ENCODE measurements around the gene THRB.

THRB gene

GRCh38 chr3:24379936-24380335 is 114.7 kb downstream of the THRB start:
- H3K4me3 ChIP-seq (ENCODE audit: low read length, poor library complexity, severe bottlenecking): no peak overlapping the region
- H3K79me2 ChIP-seq (ENCODE audit: insufficient read depth, low read length): no peaks in the 10 kb centered on the region
- no peaks in the 10 kb centered on the region for H3K9me3 ChIP-seq (ENCODE audit: insufficient read depth, low read depth, low read length)
- H3K4me1 ChIP-seq (ENCODE audit: insufficient read depth, low read length, poor library complexity, severe bottlenecking): no peaks in the 10 kb centered on the region
- H4K20me1 ChIP-seq (ENCODE audit: insufficient read depth, low read length, poor library complexity, severe bottlenecking): no peaks in the 10 kb centered on the region
- H3K9ac ChIP-seq (ENCODE audit: low read depth, low read length, poor library complexity, severe bottlenecking): no peak overlapping the region
- H3K27me3 ChIP-seq (ENCODE audit: insufficient read depth, low read length, poor library complexity, severe bottlenecking): no peaks in the 10 kb centered on the region
- no peaks in the 10 kb centered on the region for H3K36me3 ChIP-seq (ENCODE audit: insufficient read depth, low read length)
- no peak overlapping the region for H3K4me2 ChIP-seq (ENCODE audit: low read depth, low read length, poor library complexity, severe bottlenecking)
- no peaks in the 10 kb centered on the region for H3F3A ChIP-seq (ENCODE audit: low read depth)
- no peak for TF ChIP-seq CTCF (conservative IDR thresholded peaks at IDR 0.05; ENCODE audit: low read length)
- TF ChIP-seq EZH2phosphoT487 (IDR thresholded peaks at IDR 0.05; ENCODE audit: borderline replicate concordance): no peak
- H2AFZ ChIP-seq (ENCODE audit: low read length): no peak overlapping the region
- H3K9me2 ChIP-seq (replicated peaks; ENCODE audit: low read depth, low read length): no peaks in the 10 kb centered on the region

- Histone ChIP-seq H3K36me3 (ENCODE audit: insufficient read depth, low read length) (no peaks in the 10 kb centered on the region), H3K9me3 (ENCODE audit: insufficient read depth, low read depth, low read length) (no peaks in the 10 kb centered on the region)
- TF ChIP-seq CTCF (conservative IDR thresholded peaks at IDR 0.05; ENCODE audit: low read length) (no peak), EZH2phosphoT487 (IDR thresholded peaks at IDR 0.05; ENCODE audit: borderline replicate concordance) (no peak)
These were observed 116.3 kb downstream of the THRB start for GRCh38 chr3:24378313-24378712.

GRCh38 chr3:24377218-24377993 is 117.2 kb downstream of the THRB start:
- Histone ChIP-seq H4K20me1 (ENCODE audit: insufficient read depth, low read length, poor library complexity, severe bottlenecking) (no peaks in the 10 kb centered on the region), H3F3A (ENCODE audit: low read depth) (no peaks in the 10 kb centered on the region), H3K9me2 (replicated peaks; ENCODE audit: low read depth, low read length) (no peaks in the 10 kb centered on the region), H3K4me1 (ENCODE audit: insufficient read depth, low read length, poor library complexity, severe bottlenecking) (no peaks in the 10 kb centered on the region), H3K27me3 (ENCODE audit: insufficient read depth, low read length, poor library complexity, severe bottlenecking) (no peaks in the 10 kb centered on the region), H3K9ac (ENCODE audit: low read depth, low read length, poor library complexity, severe bottlenecking) (no peak overlapping the region), H3K4me3 (ENCODE audit: low read length, poor library complexity, severe bottlenecking) (no peak overlapping the region), H3K9me3 (ENCODE audit: insufficient read depth, low read depth, low read length) (no peaks in the 10 kb centered on the region), H2AFZ (ENCODE audit: low read length) (no peak overlapping the region), H3K4me2 (ENCODE audit: low read depth, low read length, poor library complexity, severe bottlenecking) (no peak overlapping the region), H3K36me3 (ENCODE audit: insufficient read depth, low read length) (no peaks in the 10 kb centered on the region), H3K79me2 (ENCODE audit: insufficient read depth, low read length) (no peaks in the 10 kb centered on the region)
- no peak for TF ChIP-seq EZH2phosphoT487 (IDR thresholded peaks at IDR 0.05; ENCODE audit: borderline replicate concordance)
- TF ChIP-seq CTCF (conservative IDR thresholded peaks at IDR 0.05; ENCODE audit: low read length): no peak

More at GRCh38 chr3:24378313-24378712, 116.3 kb downstream of the THRB start:
- Histone ChIP-seq H3K27me3 (ENCODE audit: insufficient read depth, low read length, poor library complexity, severe bottlenecking) (no peaks in the 10 kb centered on the region), H2AFZ (ENCODE audit: low read length) (no peak overlapping the region), H3K9me2 (replicated peaks; ENCODE audit: low read depth, low read length) (no peaks in the 10 kb centered on the region), H3K4me1 (ENCODE audit: insufficient read depth, low read length, poor library complexity, severe bottlenecking) (no peaks in the 10 kb centered on the region), H3K4me2 (ENCODE audit: low read depth, low read length, poor library complexity, severe bottlenecking) (no peak overlapping the region), H4K20me1 (ENCODE audit: insufficient read depth, low read length, poor library complexity, severe bottlenecking) (no peaks in the 10 kb centered on the region), H3K9ac (ENCODE audit: low read depth, low read length, poor library complexity, severe bottlenecking) (no peak overlapping the region), H3K4me3 (ENCODE audit: low read length, poor library complexity, severe bottlenecking) (no peak overlapping the region), H3F3A (ENCODE audit: low read depth) (no peaks in the 10 kb centered on the region), H3K79me2 (ENCODE audit: insufficient read depth, low read length) (no peaks in the 10 kb centered on the region)

Measured in Loucy (cell line).